Fibroblast of pulmonary artery (primary cell): ENCODE results near the gene RAF1.
"Not testable (repeated sequence)": the region's sequence is repeated elsewhere in the genome, so short reads cannot be mapped to it uniquely, and the experiment has no call there.

Experiments
- DNase-seq: peaks from one replicate; pipeline ENCODE4 v3.0.0-alpha.2; 2010; ENCODE audit warnings: low read depth
- H3K4me3 ChIP-seq: replicated peaks from 2 replicates; pipeline ENCODE4 v1.5.1; 2011; ENCODE audit warnings: low read depth, mild to moderate bottlenecking, control low read depth, low read length, moderate library complexity
- TF ChIP-seq, protein P1 (sequence below): IDR thresholded peaks from 2 replicates; pipeline ENCODE4 v1.5.1; 2011; ENCODE audit warnings: mild to moderate bottlenecking, control low read depth, low read length, inconsistent platforms; ENCODE audit errors: missing control alignments

The RAF1 gene

DNA sequence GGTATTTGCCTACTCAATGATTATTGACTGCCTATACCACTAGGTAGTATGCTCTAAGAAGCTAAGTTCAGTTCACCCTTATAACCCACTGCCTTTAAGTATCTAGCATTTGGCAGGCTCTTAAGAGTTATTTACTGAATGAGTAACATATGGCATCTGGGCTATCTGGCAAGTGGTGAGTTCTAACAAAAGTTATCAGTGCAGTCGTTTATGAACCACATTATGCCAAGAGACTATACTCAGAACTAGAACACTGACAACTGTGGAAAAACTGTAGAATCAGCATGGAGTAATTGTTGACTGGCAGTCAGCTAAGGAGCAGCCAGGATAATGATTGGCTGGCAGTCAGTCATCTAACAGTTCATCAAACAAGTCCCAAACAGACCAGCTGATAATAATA, 25.8 kb downstream of the RAF1 start:
- TF ChIP-seq, protein P1, sequence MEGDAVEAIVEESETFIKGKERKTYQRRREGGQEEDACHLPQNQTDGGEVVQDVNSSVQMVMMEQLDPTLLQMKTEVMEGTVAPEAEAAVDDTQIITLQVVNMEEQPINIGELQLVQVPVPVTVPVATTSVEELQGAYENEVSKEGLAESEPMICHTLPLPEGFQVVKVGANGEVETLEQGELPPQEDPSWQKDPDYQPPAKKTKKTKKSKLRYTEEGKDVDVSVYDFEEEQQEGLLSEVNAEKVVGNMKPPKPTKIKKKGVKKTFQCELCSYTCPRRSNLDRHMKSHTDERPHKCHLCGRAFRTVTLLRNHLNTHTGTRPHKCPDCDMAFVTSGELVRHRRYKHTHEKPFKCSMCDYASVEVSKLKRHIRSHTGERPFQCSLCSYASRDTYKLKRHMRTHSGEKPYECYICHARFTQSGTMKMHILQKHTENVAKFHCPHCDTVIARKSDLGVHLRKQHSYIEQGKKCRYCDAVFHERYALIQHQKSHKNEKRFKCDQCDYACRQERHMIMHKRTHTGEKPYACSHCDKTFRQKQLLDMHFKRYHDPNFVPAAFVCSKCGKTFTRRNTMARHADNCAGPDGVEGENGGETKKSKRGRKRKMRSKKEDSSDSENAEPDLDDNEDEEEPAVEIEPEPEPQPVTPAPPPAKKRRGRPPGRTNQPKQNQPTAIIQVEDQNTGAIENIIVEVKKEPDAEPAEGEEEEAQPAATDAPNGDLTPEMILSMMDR = no peak
- DNase-seq = peak; percentile 40
- no peak overlapping the region for H3K4me3 ChIP-seq

DNA sequence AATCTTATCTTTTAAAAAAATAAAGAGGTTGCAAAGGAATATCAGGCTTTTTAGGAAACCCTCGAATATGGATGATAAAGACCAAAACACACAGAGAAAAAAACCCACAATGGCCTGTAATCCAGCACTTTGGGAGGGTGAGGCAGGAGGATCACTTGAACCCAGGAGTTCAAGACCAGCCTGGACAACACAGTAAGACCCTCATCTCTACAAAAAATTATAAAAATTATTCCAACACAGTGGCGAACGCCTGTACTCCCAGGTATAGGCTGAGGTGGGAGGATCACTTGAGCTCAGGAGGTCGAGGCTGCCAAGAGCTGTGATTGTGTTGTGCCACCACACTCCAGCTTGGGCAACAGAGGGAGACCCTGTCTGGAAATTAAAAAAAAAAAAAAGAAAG, 30.8 kb downstream of the RAF1 start:
- H3K4me3 ChIP-seq = no peak overlapping the region
- TF ChIP-seq, protein P1 = no peak

DNA sequence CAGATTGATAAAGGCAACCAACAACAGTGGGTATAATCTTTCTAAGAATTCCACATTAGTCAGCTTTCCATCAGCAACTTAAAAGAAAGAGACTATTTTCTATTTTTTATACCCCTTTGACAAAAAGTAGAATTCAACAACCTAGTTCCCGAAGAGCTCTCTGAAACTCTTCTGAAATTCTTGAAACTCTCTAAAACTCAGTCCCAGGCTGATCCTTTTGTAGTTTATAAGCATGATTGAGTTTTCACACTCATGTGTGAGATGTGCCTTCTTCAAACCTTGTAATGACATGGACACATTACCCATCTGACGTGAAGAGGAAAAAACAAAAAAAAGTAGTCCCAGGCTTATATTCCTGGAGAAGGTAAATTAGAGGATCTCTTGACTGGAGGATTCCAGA, 31.4 kb downstream of the RAF1 start:
- TF ChIP-seq, protein P1 = no peak
- DNase-seq = no peak
- no peak overlapping the region for H3K4me3 ChIP-seq

More for the DNA sequence above, 30.8 kb downstream of the RAF1 start:
- DNase-seq = no peak

DNA sequence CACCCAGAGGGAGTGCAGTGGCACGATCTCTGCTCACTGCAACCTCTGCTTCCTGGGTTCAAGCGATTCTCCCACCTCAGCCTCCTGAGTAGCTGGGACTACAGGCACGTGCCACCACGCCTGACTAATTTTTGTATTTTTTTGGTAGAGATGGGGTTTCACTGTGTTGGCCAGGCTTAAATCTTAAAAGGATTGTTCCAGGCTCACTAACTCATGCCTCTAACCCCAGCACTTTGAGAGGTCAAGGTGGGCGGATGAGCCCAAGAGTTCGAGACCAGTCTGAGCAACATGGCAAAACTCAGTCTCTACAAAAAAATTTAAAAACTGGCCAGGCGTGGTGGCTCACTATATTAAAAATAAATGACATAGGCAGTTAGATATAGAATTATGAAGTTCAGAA, 33.1 kb downstream of the RAF1 start:
- DNase-seq = not testable (repeated sequence)

DNA sequence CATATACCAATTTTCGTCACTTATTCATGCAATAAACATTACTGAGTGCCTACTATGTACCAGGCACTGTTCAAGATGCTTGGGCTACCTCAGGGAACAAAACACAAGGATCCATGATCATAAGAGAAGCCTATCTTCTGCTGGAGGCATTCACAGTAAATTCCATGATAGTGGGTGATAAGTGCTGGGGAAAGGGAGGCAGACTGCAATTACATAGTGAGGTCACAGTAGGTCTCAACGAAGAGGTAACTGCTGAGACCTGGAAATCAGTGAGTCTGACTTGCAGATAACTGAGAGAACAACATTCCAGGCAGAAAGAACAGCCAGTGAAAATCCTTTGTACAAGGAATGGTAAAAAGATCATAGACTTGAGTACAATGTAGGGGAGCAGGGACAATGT, 33.6 kb downstream of the RAF1 start:
- DNase-seq = no peak
- H3K4me3 ChIP-seq = no peak overlapping the region
- TF ChIP-seq, protein P1 = no peak

More for the DNA sequence above, 33.1 kb downstream of the RAF1 start:
- H3K4me3 ChIP-seq = not testable (repeated sequence)

DNA sequence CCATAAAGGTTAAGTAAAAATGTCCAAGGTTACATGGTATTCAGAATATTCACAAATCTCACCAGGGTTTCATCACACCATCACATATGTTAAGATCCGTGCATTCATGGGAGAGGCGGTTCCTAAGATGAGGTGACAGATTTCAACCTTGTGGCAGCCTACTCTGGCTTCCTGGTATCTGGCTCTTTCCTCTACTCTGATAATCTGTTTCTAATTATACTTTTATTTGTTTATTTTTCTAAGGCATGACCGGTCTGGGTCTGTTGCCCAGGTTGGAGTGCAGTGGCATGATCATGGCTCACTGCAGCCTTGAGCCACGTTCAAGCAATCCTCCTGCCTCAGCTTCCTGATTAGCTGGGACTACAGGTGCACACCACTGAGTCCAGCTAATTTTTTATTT, 34.4 kb downstream of the RAF1 start:
- DNase-seq = no peak
- H3K4me3 ChIP-seq = no peak overlapping the region
- TF ChIP-seq, protein P1 = no peak

DNA sequence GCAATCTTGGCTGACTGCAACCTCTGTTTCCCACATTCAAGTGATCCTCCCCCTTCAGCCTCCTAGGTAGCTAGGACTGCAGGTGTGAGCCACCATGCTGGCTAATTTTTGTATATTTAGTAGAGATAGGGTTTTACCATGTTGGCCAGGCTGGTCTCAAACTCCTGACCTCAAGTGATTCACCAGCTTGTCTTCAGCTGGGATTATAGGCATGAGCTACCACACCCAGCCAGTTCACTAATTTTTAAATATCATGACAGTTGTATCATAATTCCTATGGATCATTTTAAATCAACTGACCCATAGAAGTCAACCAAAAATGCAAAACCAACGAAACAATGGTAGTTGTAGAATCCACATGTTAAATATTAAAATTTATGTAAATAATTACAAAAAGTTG, 35.1 kb downstream of the RAF1 start:
- no peak for DNase-seq
- no peak overlapping the region for H3K4me3 ChIP-seq
- TF ChIP-seq, protein P1 = no peak
